SW 1271 (cell line): Measurements from ENCODE around the gene FAM168A.

Experiments used
- DNase-seq, 2 experiments: peaks; one replicate each; lab custom pipeline; 2025; lab: John Stamatoyannopoulos, UW

FAM168A gene

GRCh38 chr11:73426219-73426850, 171.6 kb downstream of the FAM168A start:
- DNase-seq = no peak

GRCh38 chr11:73425108-73425507, 172.8 kb downstream of the FAM168A start:
- no peak for DNase-seq

DNA sequence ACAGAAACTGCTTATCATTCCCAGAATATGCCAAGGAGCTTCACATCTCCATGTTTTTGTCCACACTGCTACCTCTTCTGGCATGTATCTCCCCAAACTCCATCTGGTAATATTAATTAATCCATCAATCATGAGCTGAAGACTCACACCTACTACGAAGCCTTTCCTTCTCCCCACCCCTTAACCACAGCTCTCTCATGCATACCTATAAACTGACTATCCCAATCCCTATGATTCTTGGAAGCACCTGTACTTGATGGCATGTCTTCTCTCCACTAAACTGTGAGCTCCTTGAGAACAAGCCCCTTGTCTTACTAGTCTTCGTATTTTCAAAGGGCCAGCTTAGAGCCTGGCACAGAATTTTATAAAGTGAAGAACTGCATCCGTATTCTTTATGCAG, 174.4 kb downstream of the FAM168A start:
- DNase-seq = no peak

- no peak for DNase-seq
These were observed 175.0 kb downstream of the FAM168A start for GRCh38 chr11:73422886-73423285.

DNA sequence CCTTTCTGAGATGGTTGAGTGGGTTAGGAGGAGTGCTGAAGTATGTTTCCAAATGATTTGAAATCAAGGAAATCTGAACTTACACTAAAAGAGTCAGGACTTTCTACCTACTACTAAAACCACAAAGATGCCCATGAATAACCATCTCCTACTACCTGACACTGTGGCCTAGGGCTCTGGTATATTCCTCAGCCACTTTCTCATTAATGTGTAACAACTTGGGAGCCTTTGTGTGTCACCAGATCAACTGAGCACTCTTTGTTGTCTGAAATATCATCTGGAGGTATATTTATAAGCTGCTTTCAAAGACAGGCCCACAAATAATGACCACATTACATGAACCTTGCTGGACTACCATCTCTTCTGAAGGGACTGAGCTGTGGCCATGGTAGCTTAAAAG, 177.8 kb downstream of the FAM168A start:
- DNase-seq = no peak

DNA sequence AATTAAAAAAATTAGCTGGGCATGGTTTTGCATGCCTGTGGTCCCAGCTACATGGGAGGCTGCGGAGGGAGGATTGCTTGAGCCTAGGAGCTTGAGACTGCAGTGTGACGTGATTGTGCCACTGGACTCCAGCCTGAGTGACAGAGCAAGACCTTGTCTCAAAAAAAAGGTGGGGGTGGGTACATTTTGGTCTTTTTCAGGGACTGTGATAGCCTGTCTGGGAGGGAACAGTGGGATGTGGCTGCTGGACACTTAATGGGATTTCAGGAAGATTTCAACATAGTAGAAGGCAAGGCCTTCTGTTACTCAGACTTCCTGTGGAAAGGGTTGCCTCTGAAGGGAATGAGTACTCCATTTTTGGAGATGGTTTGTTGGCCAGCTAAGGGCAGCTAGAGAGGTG, 181.1 kb downstream of the FAM168A start:
- DNase-seq = no peak

DNA sequence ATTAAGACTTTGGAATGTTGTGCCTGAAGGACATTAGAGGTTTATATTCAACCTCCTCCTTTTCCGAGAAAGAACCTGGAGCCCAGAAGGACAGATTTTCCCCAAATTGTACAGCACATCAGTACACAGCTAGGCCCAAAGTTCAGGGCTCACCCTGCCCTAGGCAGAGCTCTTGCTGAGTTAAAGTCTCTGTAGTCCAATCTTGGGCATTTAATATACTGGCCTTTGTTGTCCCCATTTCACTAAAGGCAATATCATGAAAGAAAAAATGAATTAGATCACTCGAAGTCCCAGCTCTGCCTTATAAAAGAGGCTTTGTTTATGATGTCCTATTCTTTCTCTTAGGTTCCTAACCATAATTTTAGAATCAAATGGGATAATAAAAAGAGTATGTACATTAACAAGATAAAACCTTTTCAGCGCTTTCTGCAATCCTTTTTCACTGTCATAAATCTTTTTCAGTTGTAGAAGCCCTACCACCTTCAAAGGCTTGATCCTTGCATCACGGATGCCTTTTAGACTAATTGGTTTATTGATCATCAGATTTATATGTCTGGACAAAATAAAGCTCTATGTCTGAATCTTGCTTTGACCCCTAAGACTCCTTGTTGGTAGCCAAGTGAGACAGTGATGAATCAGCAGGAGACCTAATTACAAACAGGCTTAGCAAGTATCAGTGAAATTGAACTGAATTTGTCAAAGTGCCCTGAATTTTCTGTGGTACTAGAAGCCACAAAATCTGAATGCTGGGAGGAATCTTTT, 181.9 kb downstream of the FAM168A start:
- DNase-seq = no peak

- DNase-seq = no peak
These were observed 182.8 kb downstream of the FAM168A start for GRCh38 chr11:73414977-73415651.

DNA sequence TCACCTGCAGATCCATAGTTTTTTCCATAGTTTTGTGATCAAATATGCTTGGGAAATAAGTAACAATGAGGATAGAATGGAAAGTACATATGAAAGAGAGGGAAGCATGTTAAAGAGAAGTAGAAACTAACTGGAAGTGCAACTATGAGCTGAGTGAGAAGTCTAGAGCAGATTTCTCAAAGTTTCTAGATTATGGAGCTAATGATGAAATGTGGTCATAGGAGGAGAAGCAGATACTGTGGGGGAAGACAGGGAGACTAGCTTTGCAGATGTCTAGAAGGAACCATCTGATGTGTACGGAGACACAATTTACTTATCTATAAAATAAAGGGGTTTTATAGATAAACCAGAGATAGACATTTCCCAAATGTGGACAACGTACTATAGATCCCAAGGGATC, 184.7 kb downstream of the FAM168A start:
- no peak for DNase-seq

- DNase-seq = no peak
These were observed 185.6 kb downstream of the FAM168A start for GRCh38 chr11:73412308-73412707.

GRCh38 chr11:73411031-73411430, 186.9 kb downstream of the FAM168A start:
- DNase-seq = no peak

GRCh38 chr11:73410627-73411026, 187.3 kb downstream of the FAM168A start:
- DNase-seq = no peak

- DNase-seq = no peak
These were observed 188.5 kb downstream of the FAM168A start for GRCh38 chr11:73409431-73409830.

GRCh38 chr11:73406619-73407018, 191.3 kb downstream of the FAM168A start:
- DNase-seq = no peak

- no peak for DNase-seq
These were observed 191.8 kb downstream of the FAM168A start for GRCh38 chr11:73406131-73406530.

- DNase-seq = no peak
These were observed 192.8 kb downstream of the FAM168A start for GRCh38 chr11:73405146-73405510.

DNA sequence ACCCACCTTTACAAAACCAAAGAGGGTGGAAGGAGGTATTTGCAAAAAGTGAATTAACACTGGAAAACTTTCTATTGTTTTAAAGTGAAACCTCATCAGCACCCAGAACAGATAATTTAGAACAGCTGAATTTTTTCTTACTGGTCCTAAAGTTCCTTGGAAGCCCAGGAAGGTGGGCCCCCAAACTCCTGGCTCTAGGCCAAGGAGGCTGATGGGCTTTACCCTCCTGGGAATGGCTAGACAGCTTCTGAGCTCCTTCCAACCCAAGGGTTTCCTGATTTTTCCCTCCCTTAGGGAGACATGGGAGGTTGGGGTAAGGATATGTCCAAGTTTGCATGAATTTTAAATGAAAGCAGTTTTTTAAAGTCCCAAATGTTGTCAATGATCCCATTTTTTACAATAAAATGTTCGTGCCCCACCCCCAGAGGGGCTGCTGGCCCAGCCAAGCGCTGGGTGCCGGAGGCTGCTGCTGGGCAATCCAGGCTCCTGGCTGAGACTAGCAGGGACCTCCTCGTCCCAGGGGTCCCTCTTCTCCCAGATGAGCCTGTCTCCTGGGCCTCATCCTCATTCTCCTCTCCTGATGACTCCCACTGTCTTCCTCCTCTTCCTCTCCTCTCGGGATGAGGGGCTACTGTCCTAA, 193.3 kb downstream of the FAM168A start:
- no peak for DNase-seq

DNA sequence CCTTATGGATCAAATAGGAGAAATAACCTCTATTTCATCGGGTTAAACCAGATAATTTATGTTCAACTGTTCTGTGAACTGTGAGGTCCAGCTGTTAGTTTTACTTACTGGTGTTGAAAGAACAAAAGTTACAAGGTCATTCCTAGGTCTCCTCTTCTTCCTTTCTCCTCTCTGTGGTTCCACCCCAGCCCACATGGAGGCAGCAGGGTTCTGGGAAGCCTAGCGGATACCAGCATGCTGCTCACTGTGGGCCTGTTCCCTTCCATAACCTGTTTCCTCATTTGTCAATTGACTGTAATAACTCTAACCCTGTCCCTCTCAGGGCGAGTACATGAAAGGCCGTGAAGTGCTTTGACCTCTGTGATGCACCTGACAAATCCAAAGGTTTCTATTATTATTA, 193.9 kb downstream of the FAM168A start:
- DNase-seq = peak in 1 of 2 experiments; percentile 55

DNA sequence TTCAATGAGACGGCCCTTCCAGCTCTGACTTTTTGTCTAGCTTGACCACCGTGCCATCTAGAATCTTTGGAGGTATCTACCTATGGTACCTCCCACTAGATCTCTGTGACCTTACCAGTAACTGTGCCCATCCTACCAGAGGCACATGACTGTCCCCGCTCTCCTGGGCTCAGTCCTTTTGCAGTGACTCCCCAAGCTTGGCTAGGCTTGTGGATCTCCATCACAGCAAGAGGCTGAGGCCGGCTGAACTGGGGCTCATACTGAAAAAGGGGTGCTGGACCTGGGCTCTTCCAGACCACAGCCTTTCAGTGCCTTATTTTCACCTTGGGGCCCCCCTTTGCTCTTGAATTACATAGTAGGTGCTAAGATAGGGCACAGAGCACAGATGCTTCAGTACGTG, 194.4 kb downstream of the FAM168A start:
- DNase-seq = no peak

- DNase-seq = peak in 1 of 2 experiments; percentile 39
These were observed 195.1 kb downstream of the FAM168A start for GRCh38 chr11:73402834-73403185.

GRCh38 chr11:73401924-73402833, 195.7 kb downstream of the FAM168A start:
- DNase-seq = no peak
